ENCODE data around the gene CWC22. TPM values are rescaled to one million over a fixed set of nuclear protein-coding genes. Genes with fewer than 3 reads are reported as not detected.
"Not testable (repeated sequence)": the region's sequence is repeated elsewhere in the genome, so short reads cannot be mapped to it uniquely, and the experiment has no call there.

The CWC22 gene
- 10 to 100 TPM; 23.0 to 28.1 (median 23.9) TPM for total RNA-seq

GRCh38 chr2:180006781-180007579 is at the start of gene CWC22:
Gene CWC22, minus strand, starts transcription at chr2:180007297. Its CDS starts 13,956 bp downstream, at chr2:179993341.
- H3K36me3 ChIP-seq, result no peaks in the 10 kb centered on the region
- no peaks in the 10 kb centered on the region for H3K9me3 ChIP-seq
- H3K4me3 ChIP-seq, result peak within 1 kb of the TSS; percentile 73 to 98 (median 74)
- intact Hi-C loops (cut with DNase I; ENCODE audit: low total_unique reads), result no loop called here
- no peaks in the 10 kb centered on the region for H3K27me3 ChIP-seq
- H3K27ac ChIP-seq, result peak within 1 kb of the TSS; percentile 93 to 96
- no peaks in the 10 kb centered on the region for H3K4me1 ChIP-seq
- DNase-seq (ENCODE audit: low spot score in 2 of 2), result peak; percentile 75 to 83
- TF ChIP-seq CTCF (IDR thresholded peaks at IDR 0.05) (no peak), POLR2A (IDR thresholded peaks at IDR 0.05) (no peak), POLR2AphosphoS5 (IDR thresholded peaks at IDR 0.05) (peak; percentile 45 to 92 (median 89))

- H3K9me3 ChIP-seq, result no peaks in the 10 kb centered on the region
- no peak for TF ChIP-seq POLR2AphosphoS5 (IDR thresholded peaks at IDR 0.05)
- TF ChIP-seq CTCF (IDR thresholded peaks at IDR 0.05), result no peak
- TF ChIP-seq POLR2A (IDR thresholded peaks at IDR 0.05), result no peak
- no peaks in the 10 kb centered on the region for H3K4me1 ChIP-seq
- H3K4me3 ChIP-seq, result no peak overlapping the region
- H3K36me3 ChIP-seq, result no peaks in the 10 kb centered on the region
- DNase-seq (ENCODE audit: low spot score in 2 of 2), result no peak
- intact Hi-C loops (cut with DNase I; ENCODE audit: low total_unique reads), result no loop called here
- no peak overlapping the region for H3K27ac ChIP-seq
- H3K27me3 ChIP-seq, result no peaks in the 10 kb centered on the region
Observed at GRCh38 chr2:180056367-180057118, 49.4 kb upstream of the CWC22 start.

GRCh38 chr2:180054576-180054975 is 47.5 kb upstream of the CWC22 start:
- H3K4me3 ChIP-seq; H3K4me1 ChIP-seq; H3K36me3 ChIP-seq; H3K27ac ChIP-seq; H3K27me3 ChIP-seq; H3K9me3 ChIP-seq; intact Hi-C loops (cut with DNase I; ENCODE audit: low total_unique reads); DNase-seq (ENCODE audit: low spot score in 2 of 2): not testable (repeated sequence)

GRCh38 chr2:180050246-180050645 is 43.1 kb upstream of the CWC22 start:
- no peak overlapping the region for H3K4me3 ChIP-seq
- no peak for TF ChIP-seq POLR2AphosphoS5 (IDR thresholded peaks at IDR 0.05)
- TF ChIP-seq POLR2A (IDR thresholded peaks at IDR 0.05), result no peak
- TF ChIP-seq CTCF (IDR thresholded peaks at IDR 0.05), result no peak
- H3K27me3 ChIP-seq, result no peaks in the 10 kb centered on the region
- no peak for DNase-seq (ENCODE audit: low spot score in 2 of 2)
- H3K4me1 ChIP-seq, result no peaks in the 10 kb centered on the region
- no peaks in the 10 kb centered on the region for H3K36me3 ChIP-seq
- intact Hi-C loops (cut with DNase I; ENCODE audit: low total_unique reads), result no loop called here
- H3K27ac ChIP-seq, result no peak overlapping the region
- H3K9me3 ChIP-seq, result no peaks in the 10 kb centered on the region

GRCh38 chr2:180048251-180048650 is 41.2 kb upstream of the CWC22 start:
- DNase-seq (ENCODE audit: low spot score in 2 of 2), result no peak
- H3K36me3 ChIP-seq, result no peaks in the 10 kb centered on the region

More at GRCh38 chr2:180048251-180048650, 41.2 kb upstream of the CWC22 start:
- intact Hi-C loops (cut with DNase I; ENCODE audit: low total_unique reads), result no loop called here
- Histone ChIP-seq H3K9me3 (no peaks in the 10 kb centered on the region), H3K27me3 (no peaks in the 10 kb centered on the region), H3K4me3 (no peak overlapping the region), H3K4me1 (no peaks in the 10 kb centered on the region), H3K27ac (no peak overlapping the region)
- no peak for TF ChIP-seq POLR2AphosphoS5 (IDR thresholded peaks at IDR 0.05)
- no peak for TF ChIP-seq CTCF (IDR thresholded peaks at IDR 0.05)
- TF ChIP-seq POLR2A (IDR thresholded peaks at IDR 0.05), result no peak

Measured in breast epithelium (tissue), 4 donors.